H1 (cell line): ENCODE results near the gene SMIM32. TPM values are rescaled to one million over a fixed set of nuclear protein-coding genes. Genes with fewer than 3 reads are reported as not detected.

Source experiments
- CTCF ChIA-PET: fragments of 300-600 bp; sonication (Branson Sonifier 250); formaldehyde crosslinking; loops from one replicate; lab custom pipeline; 2021; ENCODE audit not compliant: partially characterized antibody; lab: Charles Lee
- POLR2A ChIA-PET: fragments of 300-600 bp; sonication (Branson Sonifier 250); formaldehyde crosslinking; loops from one replicate; lab custom pipeline; 2021; ENCODE audit warnings: inconsistent platforms; ENCODE audit not compliant: partially characterized antibody; lab: Charles Lee
- DNase-seq, 2 experiments: peaks; one replicate each; pipeline versions ENCODE4 v3.0.0 to v3.0.0-alpha.2; 2010 to 2022; ENCODE audit warnings: low spot score in 2 of 2, low read depth in 1 of 2, mixed read lengths in 1 of 2
- FAIRE-seq: peaks from 2 replicates; lab custom pipeline; 2011; peaks lifted over from hg19 to GRCh38; lab: Jason Lieb, UNC
- H2AFZ ChIP-seq: 2 replicates; pipeline ENCODE4 v1.8.1; 2012; ENCODE audit warnings: low read length, inconsistent platforms
- H2AK5ac ChIP-seq: 2 replicates; pipeline ENCODE4 v1.6.1; 2013; ENCODE audit warnings: low read depth, low read length
- H2BK120ac ChIP-seq: replicated peaks from 2 replicates; pipeline ENCODE3; 2013; ENCODE audit warnings: low read depth, low read length, inconsistent platforms
- H2BK12ac ChIP-seq: 2 replicates; pipeline ENCODE4 v1.6.1; 2013; ENCODE audit warnings: low read depth, low read length
- H2BK15ac ChIP-seq: 2 replicates; pipeline ENCODE4 v1.6.1; 2013; ENCODE audit warnings: low read length
- H2BK20ac ChIP-seq: 2 replicates; pipeline ENCODE4 v1.6.1; 2013; ENCODE audit warnings: low read length
- H2BK5ac ChIP-seq: 2 replicates; pipeline ENCODE4 v1.6.1; 2013; ENCODE audit warnings: low read depth, low read length
- H3K14ac ChIP-seq: 2 replicates; pipeline ENCODE4 v1.6.1; 2013; ENCODE audit warnings: inconsistent platforms; ENCODE audit not compliant: insufficient read length
- H3K18ac ChIP-seq: 2 replicates; pipeline ENCODE4 v1.6.1; 2013; ENCODE audit warnings: low read length; ENCODE audit errors: extremely low read depth
- H3K23ac ChIP-seq: 2 replicates; pipeline ENCODE4 v1.6.1; 2013; ENCODE audit warnings: inconsistent platforms; ENCODE audit not compliant: insufficient read length
- H3K23me2 ChIP-seq: 2 replicates; pipeline ENCODE4 v1.6.1; 2013; ENCODE audit warnings: low read depth, low read length
- H3K27ac ChIP-seq: 2 replicates; pipeline ENCODE4 v1.6.1; 2011; ENCODE audit warnings: low read depth, low read length, inconsistent platforms
- H3K27me3 ChIP-seq, 4 experiments: replicated peaks in 1 of 4; 1 replicate in 1 of 4; 2 replicates in 3 of 4; pipeline versions ENCODE4 v1.6.1 to v1.8.1; 2011 to 2013; ENCODE audit warnings: low read length in 3 of 4, mild to moderate bottlenecking in 3 of 4, inconsistent platforms in 2 of 4, mixed read lengths in 2 of 4, moderate library complexity in 1 of 4; ENCODE audit not compliant: control insufficient read depth in 3 of 4, insufficient read depth in 3 of 4; ENCODE audit errors: extremely low read depth in 1 of 4
- H3K36me3 ChIP-seq, 4 experiments: 2 replicates each; pipeline versions ENCODE4 v1.6.1 to v1.8.1; 2011 to 2013; ENCODE audit warnings: mild to moderate bottlenecking in 4 of 4, low read length in 3 of 4, moderate library complexity in 2 of 4, control low read depth in 1 of 4, inconsistent platforms in 1 of 4; ENCODE audit not compliant: insufficient read depth in 4 of 4, control insufficient read depth in 2 of 4
- H3K4ac ChIP-seq: replicated peaks from 2 replicates; pipeline ENCODE3; 2013; ENCODE audit warnings: low read length, low read depth, mixed read lengths, inconsistent platforms; ENCODE audit not compliant: insufficient read length
- H3K4me1 ChIP-seq, 4 experiments: replicated peaks in 1 of 4; 1 replicate in 1 of 4; 2 replicates in 3 of 4; pipeline versions ENCODE4 v1.6.1 to v1.8.1; 2011 to 2013; ENCODE audit warnings: low read length in 3 of 4, inconsistent platforms in 2 of 4, mixed read lengths in 1 of 4; ENCODE audit not compliant: insufficient read depth in 4 of 4, control insufficient read depth in 3 of 4
- H3K4me2 ChIP-seq, 2 experiments: 2 replicates each; pipeline versions ENCODE4 v1.6.1 to v1.8.1; 2011 to 2013; ENCODE audit warnings: low read depth in 2 of 2, low read length in 2 of 2, control low read depth in 1 of 2, inconsistent platforms in 1 of 2, mild to moderate bottlenecking in 1 of 2; ENCODE audit not compliant: insufficient read depth in 1 of 2
- H3K4me3 ChIP-seq, 4 experiments: fragments of 200-600, 300-600 bp in 1 of 4; sonication (generic), shearing (Covaris generic), sonication (Bioruptor Twin) in 1 of 4; 2 replicates each; pipeline versions ENCODE4 v1.5.1 to v1.8.1; 2011 to 2016; ENCODE audit warnings: low read length in 4 of 4, low read depth in 3 of 4, control low read depth in 2 of 4, inconsistent platforms in 2 of 4, mild to moderate bottlenecking in 2 of 4, mixed read lengths in 1 of 4, moderate library complexity in 1 of 4; ENCODE audit not compliant: insufficient read depth in 2 of 4; ENCODE audit errors: extremely low read depth in 1 of 4
- H3K56ac ChIP-seq: replicated peaks from 2 replicates; pipeline ENCODE3; 2013; ENCODE audit warnings: low read depth, mild to moderate bottlenecking, mixed read lengths, low read length, inconsistent platforms; ENCODE audit not compliant: insufficient read length
- H3K79me1 ChIP-seq: 2 replicates; pipeline ENCODE4 v1.6.1; 2013; ENCODE audit warnings: low read depth, low read length, control low read depth
- H3K79me2 ChIP-seq, 2 experiments: 2 replicates each; pipeline versions ENCODE4 v1.6.1 to v1.8.1; 2012 to 2013; ENCODE audit warnings: low read length in 2 of 2, mild to moderate bottlenecking in 2 of 2, inconsistent platforms in 1 of 2; ENCODE audit not compliant: insufficient read depth in 2 of 2, control insufficient read depth in 1 of 2
- H3K9ac ChIP-seq, 4 experiments: replicated peaks in 1 of 4; 1 replicate in 1 of 4; 2 replicates in 3 of 4; pipeline versions ENCODE4 v1.6.1 to v1.8.1; 2011 to 2013; ENCODE audit warnings: low read depth in 3 of 4, low read length in 3 of 4, control low read depth in 2 of 4, mild to moderate bottlenecking in 2 of 4, moderate library complexity in 2 of 4, inconsistent platforms in 1 of 4; ENCODE audit errors: extremely low read depth in 1 of 4
- H3K9me3 ChIP-seq, 2 experiments: 2 replicates each; pipeline versions ENCODE4 v1.6.1 to v1.8.1; 2012 to 2013; ENCODE audit warnings: mild to moderate bottlenecking in 2 of 2, moderate library complexity in 2 of 2, control low read depth in 1 of 2, inconsistent platforms in 1 of 2, low read depth in 1 of 2, low read length in 1 of 2, mixed read lengths in 1 of 2; ENCODE audit not compliant: insufficient read depth in 2 of 2
- H4K20me1 ChIP-seq, 2 experiments: replicated peaks in 1 of 2; 2 replicates each; pipeline versions ENCODE3 to v1.8.1; 2011 to 2013; ENCODE audit warnings: inconsistent platforms in 2 of 2, low read length in 2 of 2, mild to moderate bottlenecking in 1 of 2; ENCODE audit not compliant: insufficient read depth in 2 of 2, control insufficient read depth in 1 of 2
- H4K5ac ChIP-seq: 2 replicates; pipeline ENCODE4 v1.6.1; 2013; ENCODE audit warnings: low read length, low read depth, mixed read lengths, inconsistent platforms; ENCODE audit not compliant: insufficient read length
- H4K8ac ChIP-seq: 2 replicates; pipeline ENCODE4 v1.8.0; 2013; ENCODE audit warnings: mild to moderate bottlenecking, moderate library complexity, low read length, inconsistent platforms; ENCODE audit not compliant: insufficient read depth; ENCODE audit errors: extremely low read depth
- H4K91ac ChIP-seq: replicated peaks from 2 replicates; pipeline ENCODE3; 2013; ENCODE audit warnings: low read length, mixed read lengths, inconsistent platforms; ENCODE audit not compliant: insufficient read length
- CBX5 ChIP-seq: fragments of 300-800, 300-1000 bp; sonication (generic); IDR thresholded peaks from 2 replicates; pipeline ENCODE4 v1.7.1; 2016; ENCODE audit warnings: antibody characterized with exemption, low read length, low read depth
- CEBPB ChIP-seq: IDR thresholded peaks from 2 replicates; pipeline ENCODE4 v1.6.1; 2012; ENCODE audit warnings: low read depth, low read length
- KDM5A ChIP-seq: fragments of 200-600 bp; IDR thresholded peaks from 2 replicates; pipeline ENCODE4 v1.7.1; 2012; ENCODE audit warnings: mild to moderate bottlenecking, low read length, inconsistent platforms, mixed read lengths
- POU5F1 ChIP-seq: IDR thresholded peaks from 2 replicates; pipeline ENCODE4 v1.6.1; 2011; ENCODE audit warnings: low read depth, mild to moderate bottlenecking, low read length, moderate library complexity
- RXRA ChIP-seq: IDR thresholded peaks from 2 replicates; pipeline ENCODE4 v1.6.1; 2011; ENCODE audit warnings: low read depth, mild to moderate bottlenecking, low read length, moderate library complexity; ENCODE audit not compliant: insufficient read depth
- SAP30 ChIP-seq: fragments of 300-600 bp; sonication (generic); IDR thresholded peaks from 2 replicates; pipeline ENCODE4 v1.7.1; 2012; ENCODE audit warnings: low read length, moderate library complexity, mild to moderate bottlenecking, inconsistent platforms; ENCODE audit not compliant: insufficient read depth, insufficient replicate concordance
- SIX5 ChIP-seq: IDR thresholded peaks from 2 replicates; pipeline ENCODE4 v1.6.1; 2011; ENCODE audit warnings: mild to moderate bottlenecking, low read depth, low read length
- SP1 ChIP-seq: IDR thresholded peaks from 2 replicates; pipeline ENCODE4 v1.6.1; 2011; ENCODE audit warnings: low read depth, low read length
- WGBS, 2 experiments: shearing (Covaris generic) in 1 of 2; methylation state at CpG; one replicate each; pipeline versions ENCODE4 v1.1.6 to v1.1.7; 2013 to 2015; ENCODE audit warnings: low lambda C conversion rate in 2 of 2, mixed read lengths in 2 of 2, inconsistent platforms in 1 of 2, low coverage in 1 of 2, missing lambda C conversion rate in 1 of 2; ENCODE audit not compliant: insufficient replicate concordance in 2 of 2, insufficient coverage in 1 of 2, insufficient read length in 1 of 2; ENCODE audit errors: extremely low coverage in 1 of 2, missing lambda C conversion rate in 1 of 2; 5-methylcytosine and 5-hydroxymethylcytosine counted together
- polyA plus RNA-seq, 7 experiments: library from polyadenylated mRNA; depleted of rRNA in 3 of 7; stranded (reverse) in 5 of 7; unstranded in 2 of 7; fragments of >200 nt in 5 of 7; fragments of 200-250 nt in 2 of 7; gene quantifications; 1 replicate in 5 of 7; 2 replicates in 1 of 7; 4 replicates in 1 of 7; pipeline versions ENCODE4 v1.2.1 to v1.2.3, GENCODE V29; 2011 to 2013; ENCODE audit warnings: missing spikeins in 2 of 7, mixed read lengths in 2 of 7
- total RNA-seq: library from RNA; stranded (reverse); fragmentation: NEBNext Ultra II Directional; extraction: Animal tissue kit (Norgen Biotek cat#: 25700); gene quantifications from 2 replicates; pipeline ENCODE4 v1.2.1, GENCODE V29; 2021
- TF ChIP-seq, protein P1 (sequence below): IDR thresholded peaks from 2 replicates; pipeline ENCODE4 v1.6.1; 2011; ENCODE audit warnings: low read depth, mild to moderate bottlenecking, low read length; ENCODE audit not compliant: insufficient read depth

SMIM32 gene
- total and polyA plus RNA-seq, 2 of the 8 experiments (the other 6 are each of a cell fraction or from before 2014, with no cell fraction given) = 0.09 to 0.22 TPM

GRCh38 chr5:136188859-136189258, 4.1 kb downstream of the SMIM32 start:
- CTCF ChIA-PET = interaction anchor here (1.2 to 2.1 kb wide), 3 partner anchors 17 to 23 kb away, joined by 3 to 8 read pairs (median 4); no protein-coding TSS in a partner anchor
- no peak overlapping the region for H3K27ac ChIP-seq
- no peak overlapping the region for H3K9ac ChIP-seq
- H3K4me2 ChIP-seq = no peak overlapping the region
- peaks cover 0 to 16% (median 7%) of the 10 kb centered on the region in 4 experiments; a peak in 6 of 7 replicates for H3K4me1 ChIP-seq
- H3K56ac ChIP-seq = no peak overlapping the region
- H3K79me1 ChIP-seq = no peaks in the 10 kb centered on the region
- H2AK5ac ChIP-seq = no peak overlapping the region
- H3K14ac ChIP-seq = no peak overlapping the region
- no peak overlapping the region for H2BK5ac ChIP-seq
- no peak overlapping the region for H2BK15ac ChIP-seq
- H3K23me2 ChIP-seq = peaks cover 17% of the 10 kb centered on the region
- FAIRE-seq (no peak), DNase-seq (no peak)
- H2AFZ ChIP-seq = no peak overlapping the region
- H2BK120ac ChIP-seq = no peak overlapping the region
- H3K18ac ChIP-seq = no peak overlapping the region
- H3K79me2 ChIP-seq = no peaks in the 10 kb centered on the region
- no peak overlapping the region for H2BK20ac ChIP-seq
- H2BK12ac ChIP-seq = no peak overlapping the region
- H4K8ac ChIP-seq = no peak overlapping the region
- no peak overlapping the region for H3K4me3 ChIP-seq
- H3K27me3 ChIP-seq = peaks cover 29 to 54% (median 43%) of the 10 kb centered on the region in 4 experiments
- no peak overlapping the region for H3K23ac ChIP-seq
- H3K36me3 ChIP-seq = peaks cover 0 to 2% (median under 1%) of the 10 kb centered on the region in 4 experiments; a peak in 4 of 8 replicates
- TF ChIP-seq, protein P1, sequence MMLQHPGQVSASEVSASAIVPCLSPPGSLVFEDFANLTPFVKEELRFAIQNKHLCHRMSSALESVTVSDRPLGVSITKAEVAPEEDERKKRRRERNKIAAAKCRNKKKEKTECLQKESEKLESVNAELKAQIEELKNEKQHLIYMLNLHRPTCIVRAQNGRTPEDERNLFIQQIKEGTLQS = no peak
- no peak for TF ChIP-seq CEBPB
- no peak for TF ChIP-seq POU5F1
- no peak for TF ChIP-seq CBX5
- no peak for TF ChIP-seq SAP30
- TF ChIP-seq SIX5 = no peak
- TF ChIP-seq RXRA = no peak
- TF ChIP-seq SP1 = no peak
- TF ChIP-seq KDM5A = no peak
- TF ChIP-seq, all 59 proteins: peak for 0
- POLR2A ChIA-PET = interaction anchor here (1.0 kb wide), 1 partner anchor 56 kb away, joined by 4 read pairs; the partner anchor contains the start of gene SMAD5
- Histone ChIP-seq H4K20me1 (peaks cover 12 to 27% of the 10 kb centered on the region in 2 experiments), H3K9me3 (no peaks in the 10 kb centered on the region), H4K91ac (no peak overlapping the region), H4K5ac (no peak overlapping the region), H3K4ac (no peak overlapping the region)
- 92% methylated on average over 7 of the region's 7 CpGs; no CpG with 5 or more reads in 1 of the 2 experiments for WGBS, 2 experiments
